ENCODE results near the gene FBXL19. TPM values are rescaled to one million over a fixed set of nuclear protein-coding genes. Genes with fewer than 3 reads are reported as not detected.

The FBXL19 gene
- total RNA-seq, 1 donor from 2014 or later: 66.9 TPM

GRCh38 chr16:30995927-30996323 lies 72.6 kb downstream of the FBXL19 start:
- Histone ChIP-seq H3K36me3 (no peaks in the 10 kb centered on the region), H3K27me3 (no peaks in the 10 kb centered on the region), H3K4me3 (no peak overlapping the region), H3K4me1 (peaks cover 9 to 27% of the 10 kb centered on the region in 2 donors), H3K9me3 (no peaks in the 10 kb centered on the region), H3K27ac (peak overlapping the region in 1 of 2 donors; percentile 90)
- intact Hi-C loops (cut with DNase I): loop anchor here (2.0 to 5.0 kb wide), 4 partner anchors 39 to 876 kb away; partner anchors contain the start of genes SETD1A, VKORC1, ZNF267 and ZNF646
- DNase-seq (ENCODE audit: low spot score in 2 of 2): no peak
- TF ChIP-seq CTCF (IDR thresholded peaks at IDR 0.05): no peak

GRCh38 chr16:30996324-30996984 lies 73.1 kb downstream of the FBXL19 start:
- no peaks in the 10 kb centered on the region for H3K27me3 ChIP-seq
- no peaks in the 10 kb centered on the region for H3K36me3 ChIP-seq
- intact Hi-C loops (cut with DNase I): loop anchor here (2.0 to 5.0 kb wide), 4 partner anchors 39 to 876 kb away; partner anchors contain the start of genes SETD1A, VKORC1, ZNF267 and ZNF646
- peak overlapping the region; percentile 65 to 78 for H3K4me3 ChIP-seq
- peak overlapping the region; percentile 90 to 94 for H3K27ac ChIP-seq
- TF ChIP-seq CTCF (IDR thresholded peaks at IDR 0.05): no peak
- peaks cover 9 to 27% of the 10 kb centered on the region in 2 donors for H3K4me1 ChIP-seq
- no peaks in the 10 kb centered on the region for H3K9me3 ChIP-seq
- DNase-seq (ENCODE audit: low spot score in 2 of 2): no peak

- no peak for TF ChIP-seq CTCF (IDR thresholded peaks at IDR 0.05)
- no peaks in the 10 kb centered on the region for H3K27me3 ChIP-seq
- DNase-seq (ENCODE audit: low spot score in 2 of 2): peak in 1 of 2 donors; percentile 90
- H3K4me1 ChIP-seq: peaks cover 9 to 27% of the 10 kb centered on the region in 2 donors
- no peaks in the 10 kb centered on the region for H3K9me3 ChIP-seq
- H3K36me3 ChIP-seq: no peaks in the 10 kb centered on the region
- peak overlapping the region; percentile 65 to 78 for H3K4me3 ChIP-seq
- intact Hi-C loops (cut with DNase I): loop anchor here (1.0 to 5.0 kb wide), 5 partner anchors 36 to 875 kb away; partner anchors contain the start of genes SETD1A, STX4, VKORC1 and ZNF267
- peak overlapping the region; percentile 90 to 94 for H3K27ac ChIP-seq
Measured at GRCh38 chr16:30996985-30997724, 73.8 kb downstream of the FBXL19 start.

GRCh38 chr16:30997725-30998711 lies 74.6 kb downstream of the FBXL19 start:
- Histone ChIP-seq H3K9me3 (no peaks in the 10 kb centered on the region), H3K4me3 (peak overlapping the region; percentile 65 to 78), H3K27me3 (no peaks in the 10 kb centered on the region), H3K36me3 (no peaks in the 10 kb centered on the region), H3K4me1 (peaks cover 9 to 27% of the 10 kb centered on the region in 2 donors), H3K27ac (peak overlapping the region; percentile 90 to 94)
- TF ChIP-seq CTCF (IDR thresholded peaks at IDR 0.05): no peak
- intact Hi-C loops (cut with DNase I): loop anchor here (1.0 to 5.0 kb wide), 5 partner anchors 35 to 874 kb away; partner anchors contain the start of genes SETD1A, STX4, VKORC1 and ZNF267
- DNase-seq (ENCODE audit: low spot score in 2 of 2): peak in 1 of 2 donors; percentile 81

Other genes starting within 250 kb of the FBXL19 start
- gene SRCAP, start 224.4 kb upstream of the FBXL19 start, total RNA-seq: 24.5 TPM
- 78.8 TPM for gene PHKG2, start 175.1 kb upstream of the FBXL19 start, total RNA-seq
- gene CFAP119, start 161.5 kb upstream of the FBXL19 start, total RNA-seq: not detected
- 66.3 TPM for gene RNF40, start 161.2 kb upstream of the FBXL19 start, total RNA-seq
- gene ZNF629, start 136.4 kb upstream of the FBXL19 start, total RNA-seq: 12.3 TPM
- gene BCL7C, start 29.5 kb upstream of the FBXL19 start, total RNA-seq: 46.2 TPM
- 0.21 TPM for gene CTF1, start 27.0 kb upstream of the FBXL19 start, total RNA-seq
- gene ORAI3, start 25.5 kb downstream of the FBXL19 start, total RNA-seq: 39.0 TPM
- 8.3 TPM for gene SETD1A, start 34.2 kb downstream of the FBXL19 start, total RNA-seq
- gene HSD3B7, start 61.6 kb downstream of the FBXL19 start, total RNA-seq: 35.2 TPM
- gene STX1B, start 87.1 kb downstream of the FBXL19 start, total RNA-seq: 2.0 TPM
- 79.1 TPM for gene STX4, start 110.0 kb downstream of the FBXL19 start, total RNA-seq
- gene ZNF668, start 150.7 kb downstream of the FBXL19 start, total RNA-seq: 12.2 TPM
- gene ZNF646, start 150.8 kb downstream of the FBXL19 start, total RNA-seq: 11.6 TPM
- 7.5 TPM for gene PRSS53, start 165.4 kb downstream of the FBXL19 start, total RNA-seq
- 227 TPM for gene VKORC1, start 171.2 kb downstream of the FBXL19 start, total RNA-seq
- gene BCKDK, start 184.8 kb downstream of the FBXL19 start, total RNA-seq: 85.8 TPM
- gene KAT8, start 194.1 kb downstream of the FBXL19 start, total RNA-seq: 113 TPM
- gene PRSS8, start 212.2 kb downstream of the FBXL19 start, total RNA-seq: not detected
- 1.4 TPM for gene PRSS36, start 226.5 kb downstream of the FBXL19 start, total RNA-seq